Esophagus squamous epithelium (tissue), 4 donors: ENCODE measurements around the gene PAPOLG.

Experiments used
- POLR2A ChIP-seq, 4 donors: fragments of 450-650 bp; IDR thresholded peaks; one replicate each; pipeline ENCODE4 v1.6.1; 2017; ENCODE audit warnings: antibody characterized with exemption in 4 of 4, mild to moderate bottlenecking in 4 of 4, moderate library complexity in 3 of 4
- TF ChIP-seq, protein P1 (sequence below), 6 experiments: fragments of 450-650 bp in 4 of 6; fragments of 200-600 bp in 2 of 6; sonication (generic) in 2 of 6; IDR thresholded peaks; one replicate each; pipeline ENCODE4 v1.5.1; 2016 to 2019; ENCODE audit warnings: antibody characterized with exemption in 6 of 6, mild to moderate bottlenecking in 4 of 6, moderate library complexity in 4 of 6

DNA sequence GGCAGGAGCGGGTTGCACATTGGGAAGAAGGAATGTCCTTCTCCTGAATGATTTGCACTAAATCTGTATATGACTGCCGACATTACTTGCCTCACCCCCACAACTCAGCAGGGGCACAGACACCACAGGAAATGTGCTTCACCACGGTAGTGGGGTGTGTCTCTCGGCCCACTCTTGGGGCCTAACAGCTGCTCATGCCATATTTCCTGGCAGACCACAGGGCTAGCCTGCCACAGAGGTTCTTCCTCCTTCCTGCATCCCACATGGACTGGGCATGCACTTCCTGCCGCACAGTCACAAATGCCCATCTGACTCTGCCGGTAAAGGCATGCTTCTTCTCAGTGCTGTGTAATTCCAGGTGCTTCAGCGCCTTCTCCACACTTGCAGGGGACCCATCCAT, 10.3 kb upstream of the PAPOLG start:
- TF ChIP-seq, protein P1, sequence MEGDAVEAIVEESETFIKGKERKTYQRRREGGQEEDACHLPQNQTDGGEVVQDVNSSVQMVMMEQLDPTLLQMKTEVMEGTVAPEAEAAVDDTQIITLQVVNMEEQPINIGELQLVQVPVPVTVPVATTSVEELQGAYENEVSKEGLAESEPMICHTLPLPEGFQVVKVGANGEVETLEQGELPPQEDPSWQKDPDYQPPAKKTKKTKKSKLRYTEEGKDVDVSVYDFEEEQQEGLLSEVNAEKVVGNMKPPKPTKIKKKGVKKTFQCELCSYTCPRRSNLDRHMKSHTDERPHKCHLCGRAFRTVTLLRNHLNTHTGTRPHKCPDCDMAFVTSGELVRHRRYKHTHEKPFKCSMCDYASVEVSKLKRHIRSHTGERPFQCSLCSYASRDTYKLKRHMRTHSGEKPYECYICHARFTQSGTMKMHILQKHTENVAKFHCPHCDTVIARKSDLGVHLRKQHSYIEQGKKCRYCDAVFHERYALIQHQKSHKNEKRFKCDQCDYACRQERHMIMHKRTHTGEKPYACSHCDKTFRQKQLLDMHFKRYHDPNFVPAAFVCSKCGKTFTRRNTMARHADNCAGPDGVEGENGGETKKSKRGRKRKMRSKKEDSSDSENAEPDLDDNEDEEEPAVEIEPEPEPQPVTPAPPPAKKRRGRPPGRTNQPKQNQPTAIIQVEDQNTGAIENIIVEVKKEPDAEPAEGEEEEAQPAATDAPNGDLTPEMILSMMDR (IDR thresholded peaks at IDR 0.05), result no peak
- TF ChIP-seq POLR2A (IDR thresholded peaks at IDR 0.05), result no peak
